Transverse colon (tissue), 4 donors: ENCODE data around the gene MACF1.

Experiments
- CTCF ChIP-seq, 5 experiments: fragments of 200-600 bp in 3 of 5; fragments of 450-650 bp in 2 of 5; sonication (generic) in 3 of 5; IDR thresholded peaks; 1 replicate in 2 of 5; 2 replicates in 3 of 5; pipeline ENCODE4 v1.5.1; 2016 to 2017; ENCODE audit warnings: antibody characterized with exemption in 5 of 5, inconsistent platforms in 3 of 5, mild to moderate bottlenecking in 2 of 5, moderate library complexity in 1 of 5
- POLR2A ChIP-seq: fragments of 450-650 bp; IDR thresholded peaks from one replicate; pipeline ENCODE4 v1.6.1; 2016; ENCODE audit warnings: antibody characterized with exemption, mild to moderate bottlenecking, moderate library complexity
- POLR2AphosphoS5 ChIP-seq, 3 donors: sonication (generic); formaldehyde crosslinking; IDR thresholded peaks; one replicate each; pipeline ENCODE4 v1.6.1; 2016; ENCODE audit warnings: antibody characterized with exemption in 3 of 3

DNA sequence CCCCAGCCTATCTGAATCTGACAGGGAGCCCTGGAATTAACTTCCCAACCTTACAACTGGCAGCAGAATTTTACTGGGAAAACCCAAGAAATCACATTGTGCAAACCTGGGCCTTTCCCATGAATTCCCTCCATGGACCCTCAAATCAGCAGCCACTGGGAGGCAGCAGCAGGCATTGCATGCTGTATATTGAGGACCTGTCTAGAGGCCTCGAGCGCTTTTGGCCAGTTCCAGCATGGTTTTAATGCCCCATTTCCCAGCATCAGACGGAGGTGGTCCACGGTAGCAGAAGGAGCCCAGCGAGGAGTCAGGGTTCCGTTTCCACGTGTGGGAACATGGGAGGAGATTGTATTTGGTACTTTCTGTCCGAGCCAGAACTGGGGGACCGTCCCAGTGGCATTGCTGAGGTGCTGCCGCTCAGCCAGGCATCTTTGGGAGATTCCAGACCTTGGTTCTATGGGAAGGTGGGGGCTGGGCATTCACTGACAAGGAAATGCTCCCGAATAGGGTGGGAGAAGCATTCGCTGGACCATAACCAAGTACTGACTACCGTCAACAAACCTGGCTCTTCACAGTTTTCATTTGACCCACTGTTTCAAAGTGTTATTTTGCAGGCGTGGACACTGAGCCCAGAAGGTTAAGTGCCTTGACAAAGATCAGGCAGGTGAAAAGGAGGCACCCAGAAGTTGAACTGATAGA lies 302.9 kb downstream of the MACF1 start:
- TF ChIP-seq POLR2AphosphoS5 (IDR thresholded peaks at IDR 0.05) (no peak), CTCF (IDR thresholded peaks at IDR 0.05) (no peak), POLR2A (no peak)
